ENCODE results near the gene GLE1.
"Not testable (repeated sequence)": the region's sequence is repeated elsewhere in the genome, so short reads cannot be mapped to it uniquely, and the experiment has no call there.

The GLE1 gene

GRCh38 chr9:128497824-128498610, 6.5 kb upstream of the GLE1 start:
- no peak for DNase-seq

GRCh38 chr9:128498911-128499310, 5.6 kb upstream of the GLE1 start:
- no peak for DNase-seq

- no peak for DNase-seq
These were observed 4.6 kb upstream of the GLE1 start for GRCh38 chr9:128499920-128500319.

GRCh38 chr9:128503415-128503825, 1.1 kb upstream of the GLE1 start:
- not testable (repeated sequence) for DNase-seq

GRCh38 chr9:128503870-128504269, 649 bp upstream of the GLE1 start:
- DNase-seq = no peak

GRCh38 chr9:128505414-128505765, 871 bp downstream of the GLE1 start:
- no peak for DNase-seq

- DNase-seq = not testable (repeated sequence)
These were observed 1.4 kb downstream of the GLE1 start for GRCh38 chr9:128505906-128506305.

- DNase-seq = no peak
These were observed 8.3 kb downstream of the GLE1 start for GRCh38 chr9:128512820-128513219.

GRCh38 chr9:128521956-128522355, 17.4 kb downstream of the GLE1 start:
- DNase-seq = no peak

GRCh38 chr9:128523199-128523925, 18.8 kb downstream of the GLE1 start:
- no peak for DNase-seq

- DNase-seq = no peak
These were observed 22.2 kb downstream of the GLE1 start for GRCh38 chr9:128526720-128527119.

GRCh38 chr9:128528445-128529160, 24.1 kb downstream of the GLE1 start:
- no peak for DNase-seq

GRCh38 chr9:128529191-128529590, 24.7 kb downstream of the GLE1 start:
- DNase-seq = no peak

GRCh38 chr9:128532581-128532980, 28.1 kb downstream of the GLE1 start:
- no peak for DNase-seq

- DNase-seq = no peak
These were observed 36.3 kb downstream of the GLE1 start for GRCh38 chr9:128540634-128541360.

- DNase-seq = no peak
These were observed 42.0 kb downstream of the GLE1 start for GRCh38 chr9:128546504-128546903.

GRCh38 chr9:128548876-128549275, 44.4 kb downstream of the GLE1 start:
- DNase-seq = no peak

GRCh38 chr9:128550226-128550625, 45.7 kb downstream of the GLE1 start:
- DNase-seq = no peak

- DNase-seq = no peak
These were observed 46.5 kb downstream of the GLE1 start for GRCh38 chr9:128550770-128551656.

GRCh38 chr9:128551657-128552152, 47.2 kb downstream of the GLE1 start:
- no peak for DNase-seq

GRCh38 chr9:128552153-128552743, 47.7 kb downstream of the GLE1 start, which contains the start of gene SPTAN1:
SPTAN1 (plus strand) TSS chr9:128552587; CDS start chr9:128566741, 14,154 bp downstream.
- DNase-seq = peak; percentile 88
